Neural cell (in vitro differentiated cells): ENCODE results near the gene BRI3.

Source experiments
- CTCF ChIP-seq: fragments of 450-650 bp; IDR thresholded peaks from 2 replicates; pipeline ENCODE4 v1.5.1; 2014; ENCODE audit warnings: antibody characterized with exemption, mild to moderate bottlenecking, moderate library complexity; ENCODE audit not compliant: poor library complexity, severe bottlenecking
- POLR2AphosphoS5 ChIP-seq: IDR thresholded peaks from 2 replicates; pipeline ENCODE4 v1.6.1; 2012
- REST ChIP-seq: IDR thresholded peaks from 2 replicates; pipeline ENCODE4 v1.6.1; 2012; ENCODE audit warnings: borderline replicate concordance
- SMC3 ChIP-seq: fragments of 450-650 bp; conservative IDR thresholded peaks from 2 replicates; pipeline ENCODE4 v1.6.1; 2014; ENCODE audit warnings: antibody characterized with exemption, mild to moderate bottlenecking, moderate library complexity; ENCODE audit not compliant: poor library complexity
- TAF1 ChIP-seq: IDR thresholded peaks from 2 replicates; pipeline ENCODE4 v1.6.1; 2012; ENCODE audit warnings: low read depth

DNA sequence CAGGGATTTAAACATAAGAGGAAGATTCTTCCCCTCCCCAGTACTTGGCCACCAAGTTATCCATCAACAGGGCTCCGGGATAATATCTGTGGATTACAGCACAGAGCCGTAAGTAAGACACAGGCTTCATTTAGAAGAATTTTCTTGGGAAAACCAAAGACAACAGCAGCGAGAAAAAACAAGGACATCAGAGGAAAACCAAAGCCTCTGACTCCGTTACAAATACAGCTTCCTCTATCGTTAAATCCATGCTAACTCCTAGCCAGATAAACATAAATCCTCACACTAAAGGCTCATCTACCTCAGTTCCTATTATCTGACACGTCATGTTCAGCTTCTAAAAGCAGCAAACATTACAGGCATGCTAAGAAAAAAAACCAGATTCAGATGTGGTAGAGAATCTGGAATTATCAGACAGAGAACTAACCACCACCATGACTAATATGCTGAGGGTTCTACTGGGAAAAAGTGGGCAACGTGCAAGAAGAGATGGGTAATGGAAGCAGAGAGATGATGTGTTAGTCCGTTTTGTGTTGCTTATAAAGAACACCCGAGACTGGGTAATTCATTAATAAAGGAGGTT, 48.4 kb downstream of the BRI3 start:
- TF ChIP-seq CTCF, result no peak
- no peak for TF ChIP-seq POLR2AphosphoS5
- no peak for TF ChIP-seq REST
- no peak for TF ChIP-seq SMC3
- TF ChIP-seq TAF1, result no peak
